GM23248 (cell line): ENCODE results near the gene UCP1.

ENCODE experiments used
- EZH2 ChIP-seq: fragments of 200-600 bp; sonication (generic); IDR thresholded peaks from 2 replicates; pipeline ENCODE4 v1.6.1; 2018; ENCODE audit warnings: antibody characterized with exemption, mild to moderate bottlenecking; ENCODE audit not compliant: insufficient read depth, poor library complexity, severe bottlenecking
- EZH2phosphoT487 ChIP-seq: fragments of 200-600 bp; sonication (generic); IDR thresholded peaks from 2 replicates; pipeline ENCODE4 v1.6.1; 2018; ENCODE audit warnings: antibody characterized with exemption, moderate library complexity, mild to moderate bottlenecking, low read depth; ENCODE audit not compliant: insufficient read depth

- TF ChIP-seq EZH2 = no peak
- no peak for TF ChIP-seq EZH2phosphoT487
Observed at GRCh38 chr4:140568507-140569306, at the start of gene UCP1.
